T-cell (primary cell): Measurements from ENCODE around the gene SORCS1. TPM values are rescaled to one million over a fixed set of nuclear protein-coding genes. Genes with fewer than 3 reads are reported as not detected.

Experiments used
- ATAC-seq, 4 experiments: fragments of 200-7000 bp in 3 of 4; fragments of 150-1000 bp in 1 of 4; cut with Tn5 transposase; replicated peaks in 1 of 4; 1 replicate in 3 of 4; 2 replicates in 1 of 4; pipeline ENCODE4 v1.10.0; 2021; ENCODE audit warnings: moderate library complexity in 3 of 4, mild to moderate bottlenecking in 2 of 4, moderate number of reproducible peaks in 1 of 4
- CTCF ChIA-PET, 2 donors: fragments of 300-600 bp; sonication (Branson Sonifier 250); formaldehyde crosslinking; loops; one replicate each; lab custom pipeline; 2022; ENCODE audit warnings: antibody characterized with exemption in 2 of 2; lab: Charles Lee
- POLR2A ChIA-PET, 2 donors: fragments of 300-600 bp; sonication (Branson Sonifier 250); formaldehyde crosslinking; loops; one replicate each; lab custom pipeline; 2022; ENCODE audit warnings: antibody characterized with exemption in 2 of 2; lab: Charles Lee
- DNase-seq, 35 experiments: peaks; one replicate each; pipeline versions ENCODE4 v3.0.0 to v3.0.0-alpha.2; 2013 to 2023
- H3K27ac ChIP-seq: one replicate; pipeline ENCODE4 v1.5.1; 2013; ENCODE audit warnings: low read length
- H3K27me3 ChIP-seq, 2 experiments: replicated peaks in 1 of 2; 1 replicate in 1 of 2; 2 replicates in 1 of 2; pipeline versions ENCODE4 v1.6.1 to v1.7.0; 2013; ENCODE audit warnings: low read length in 1 of 2, mixed read lengths in 1 of 2; ENCODE audit not compliant: control insufficient read depth in 2 of 2, insufficient read depth in 2 of 2; ENCODE audit errors: extremely low read depth in 1 of 2
- H3K36me3 ChIP-seq, 2 donors: 1 replicate in 1 of 2; 2 replicates in 1 of 2; pipeline versions ENCODE4 v1.6.1 to v1.7.0; 2013; ENCODE audit warnings: low read length in 1 of 2; ENCODE audit not compliant: control insufficient read depth in 2 of 2, insufficient read depth in 1 of 2; ENCODE audit errors: extremely low read depth in 1 of 2
- H3K4me1 ChIP-seq, 2 experiments: 1 replicate in 1 of 2; 2 replicates in 1 of 2; pipeline versions ENCODE4 v1.6.1 to v1.7.0; 2013; ENCODE audit warnings: low read length in 2 of 2, mixed read lengths in 1 of 2; ENCODE audit not compliant: insufficient read depth in 2 of 2, control insufficient read depth in 1 of 2; ENCODE audit errors: extremely low read depth in 1 of 2
- H3K4me3 ChIP-seq, 2 donors: 1 replicate in 1 of 2; 2 replicates in 1 of 2; pipeline versions ENCODE4 v1.5.1 to v1.7.0; 2013; ENCODE audit warnings: mild to moderate bottlenecking in 2 of 2, low read length in 1 of 2, moderate library complexity in 1 of 2; ENCODE audit not compliant: control insufficient read depth in 1 of 2; ENCODE audit errors: extremely low read depth in 1 of 2
- H3K9me3 ChIP-seq: 2 replicates; pipeline ENCODE4 v1.7.0; 2013
- H3K27ac Mint-ChIP-seq, 2 donors: one replicate each; pipeline ENCODE4 v1.8.0; 2020 to 2021; ENCODE audit warnings: mild to moderate bottlenecking in 2 of 2, mixed read lengths in 2 of 2
- H3K27me3 Mint-ChIP-seq, 2 donors: one replicate each; pipeline ENCODE4 v1.8.0; 2021 to 2022; ENCODE audit warnings: mixed read lengths in 2 of 2
- H3K36me3 Mint-ChIP-seq: one replicate; pipeline ENCODE4 v1.8.0; 2021; ENCODE audit warnings: mixed read lengths
- H3K4me1 Mint-ChIP-seq, 3 donors: one replicate each; pipeline ENCODE4 v1.8.0; 2020 to 2022; ENCODE audit warnings: mixed read lengths in 3 of 3, mild to moderate bottlenecking in 1 of 3
- H3K4me3 Mint-ChIP-seq, 3 donors: one replicate each; pipeline ENCODE4 v1.8.0; 2020 to 2022; ENCODE audit warnings: mild to moderate bottlenecking in 3 of 3, mixed read lengths in 3 of 3, moderate library complexity in 3 of 3
- H3K9me3 Mint-ChIP-seq, 3 donors: one replicate each; pipeline ENCODE4 v1.8.0; 2020 to 2022; ENCODE audit warnings: mixed read lengths in 3 of 3
- WGBS: methylation state at CpG from one replicate; pipeline ENCODE4 v1.1.5; 2013; ENCODE audit warnings: missing lambda C conversion rate; ENCODE audit not compliant: insufficient coverage; 5-methylcytosine and 5-hydroxymethylcytosine counted together
- total RNA-seq, 35 experiments: library from RNA in 6 of 35; stranded (reverse) in 6 of 35; fragments of 120-200 nt in 1 of 35; gene quantifications; one replicate each; pipeline versions ENCODE4 v1.2.1 to v1.2.4 and lab custom pipeline; 2013 to 2026

Gene SORCS1
- total RNA-seq, 5 donors from 2014 or later (not counting 1 experiment from before 2014, with no cell fraction given) = not detected

GRCh38 chr10:106573106-106573505, 591.4 kb downstream of the SORCS1 start:
- POLR2A ChIA-PET = no interaction called here
- Mint-ChIP-seq H3K4me3 (no peak overlapping the region), H3K36me3 (no peaks in the 10 kb centered on the region), H3K27ac (no peak overlapping the region), H3K27me3 (no peaks in the 10 kb centered on the region), H3K9me3 (peaks cover 0 to 3% (median 0%) of the 10 kb centered on the region in 3 donors), H3K4me1 (no peaks in the 10 kb centered on the region)
- no peak overlapping the region for H3K27ac ChIP-seq
- H3K9me3 ChIP-seq = no peaks in the 10 kb centered on the region
- 80% methylated on average over 2 of the region's 5 CpGs for WGBS
- ATAC-seq (no peak), DNase-seq (no peak)
- CTCF ChIA-PET = no interaction called here
- H3K4me3 ChIP-seq = no peak overlapping the region
- H3K4me1 ChIP-seq = no peaks in the 10 kb centered on the region
- H3K27me3 ChIP-seq = no peaks in the 10 kb centered on the region
- H3K36me3 ChIP-seq = no peaks in the 10 kb centered on the region

DNA sequence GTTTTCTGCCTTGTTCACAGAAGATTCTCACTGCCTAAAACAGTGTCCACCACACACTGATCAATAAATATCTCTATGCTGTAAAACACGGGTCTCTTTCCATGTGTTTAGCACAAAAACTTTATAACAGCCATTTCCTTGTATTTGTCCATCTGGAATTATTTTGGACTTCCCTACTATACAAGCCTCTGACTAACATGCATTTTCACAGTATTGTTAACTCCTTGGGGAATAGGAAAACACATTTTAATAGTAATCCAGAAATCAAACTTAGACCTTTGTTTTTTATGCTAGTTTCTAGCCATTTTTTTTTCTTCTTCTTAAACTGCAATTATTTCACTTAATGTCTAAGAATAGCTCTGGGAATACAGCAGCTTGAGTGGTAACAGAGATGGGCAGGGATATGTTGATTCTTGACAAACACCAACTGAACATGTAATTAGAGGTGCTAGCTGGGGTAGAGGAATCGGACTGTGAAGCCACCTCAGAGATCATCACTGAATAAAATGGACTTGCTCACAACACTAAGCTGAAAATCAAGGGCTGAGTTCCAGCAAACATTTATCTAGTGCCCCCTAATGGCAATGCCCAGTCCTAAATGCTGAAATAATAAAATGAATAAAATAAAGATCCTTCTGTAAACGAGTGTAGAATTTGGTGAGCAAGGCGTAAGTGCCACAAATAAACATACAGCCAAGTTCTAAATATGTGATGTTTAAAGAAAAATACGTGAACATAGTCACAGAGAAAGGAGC, 593.1 kb downstream of the SORCS1 start:
- Mint-ChIP-seq H3K27me3 (no peaks in the 10 kb centered on the region), H3K4me3 (no peak overlapping the region), H3K27ac (no peak overlapping the region), H3K36me3 (no peaks in the 10 kb centered on the region), H3K9me3 (peaks cover 0 to 4% (median 3%) of the 10 kb centered on the region in 3 donors), H3K4me1 (no peaks in the 10 kb centered on the region)
- ChIA-PET POLR2A (no interaction called here), CTCF (no interaction called here)
- Histone ChIP-seq H3K27ac (no peak overlapping the region), H3K9me3 (no peaks in the 10 kb centered on the region), H3K36me3 (no peaks in the 10 kb centered on the region), H3K4me1 (no peaks in the 10 kb centered on the region), H3K4me3 (no peak overlapping the region), H3K27me3 (no peaks in the 10 kb centered on the region)
- WGBS = no CpG with 5 or more reads among the region's 5 CpGs
- no peak for ATAC-seq
- no peak for DNase-seq

DNA sequence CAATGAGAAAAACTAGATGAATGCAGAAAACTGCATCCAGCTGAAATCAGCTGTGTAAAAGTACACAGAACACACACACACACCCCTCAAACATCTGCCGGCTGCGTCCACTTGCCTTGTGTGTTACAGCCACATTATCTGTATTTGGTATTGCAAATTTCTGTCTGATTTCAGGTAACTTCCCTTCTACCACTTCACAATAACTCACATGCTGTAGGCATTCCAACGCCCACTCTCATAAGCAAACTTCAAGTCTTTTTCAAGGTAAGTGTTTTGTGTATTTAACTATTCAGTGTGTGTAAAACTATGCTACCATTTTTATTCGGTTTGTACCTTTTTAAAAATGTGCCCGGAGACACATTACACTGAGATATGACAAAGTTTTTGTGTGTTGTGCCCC, 594.2 kb downstream of the SORCS1 start:
- Mint-ChIP-seq H3K27ac (no peak overlapping the region), H3K4me1 (no peaks in the 10 kb centered on the region), H3K36me3 (no peaks in the 10 kb centered on the region), H3K27me3 (no peaks in the 10 kb centered on the region), H3K4me3 (no peak overlapping the region), H3K9me3 (peaks cover 0 to 4% (median 0%) of the 10 kb centered on the region in 3 donors)
- Histone ChIP-seq H3K4me3 (no peak overlapping the region), H3K9me3 (no peaks in the 10 kb centered on the region), H3K27ac (no peak overlapping the region), H3K36me3 (no peaks in the 10 kb centered on the region), H3K4me1 (no peaks in the 10 kb centered on the region), H3K27me3 (no peaks in the 10 kb centered on the region)
- ATAC-seq = no peak
- CTCF ChIA-PET = no interaction called here
- POLR2A ChIA-PET = no interaction called here
- no CpG with 5 or more reads among the region's 5 CpGs for WGBS
- no peak for DNase-seq

GRCh38 chr10:106567629-106568028, 596.9 kb downstream of the SORCS1 start:
- Histone ChIP-seq H3K9me3 (no peaks in the 10 kb centered on the region), H3K27me3 (no peaks in the 10 kb centered on the region), H3K27ac (no peak overlapping the region), H3K4me3 (no peak overlapping the region), H3K4me1 (no peaks in the 10 kb centered on the region), H3K36me3 (no peaks in the 10 kb centered on the region)
- no peak for ATAC-seq
- Mint-ChIP-seq H3K4me3 (no peak overlapping the region), H3K27me3 (no peaks in the 10 kb centered on the region), H3K27ac (no peak overlapping the region), H3K4me1 (no peaks in the 10 kb centered on the region), H3K9me3 (peaks cover 0 to 4% (median 2%) of the 10 kb centered on the region in 3 donors), H3K36me3 (no peaks in the 10 kb centered on the region)
- DNase-seq = no peak
- 62% methylated on average over 2 of the region's 4 CpGs for WGBS
- CTCF ChIA-PET = no interaction called here
- POLR2A ChIA-PET = no interaction called here

GRCh38 chr10:106566873-106567272, 597.6 kb downstream of the SORCS1 start:
- Histone ChIP-seq H3K9me3 (no peaks in the 10 kb centered on the region), H3K4me1 (no peaks in the 10 kb centered on the region), H3K27ac (no peak overlapping the region), H3K27me3 (no peaks in the 10 kb centered on the region), H3K4me3 (no peak overlapping the region), H3K36me3 (no peaks in the 10 kb centered on the region)
- Mint-ChIP-seq H3K27me3 (no peaks in the 10 kb centered on the region), H3K9me3 (peaks cover 0 to 4% (median 2%) of the 10 kb centered on the region in 3 donors), H3K4me1 (no peaks in the 10 kb centered on the region), H3K36me3 (no peaks in the 10 kb centered on the region), H3K4me3 (no peak overlapping the region), H3K27ac (no peak overlapping the region)
- WGBS = 83% methylated on average over 2 of the region's 3 CpGs
- ChIA-PET CTCF (no interaction called here), POLR2A (no interaction called here)
- ATAC-seq = no peak
- DNase-seq = no peak

- Histone ChIP-seq H3K4me3 (no peak overlapping the region), H3K4me1 (no peaks in the 10 kb centered on the region), H3K9me3 (no peaks in the 10 kb centered on the region), H3K27me3 (no peaks in the 10 kb centered on the region), H3K27ac (no peak overlapping the region), H3K36me3 (no peaks in the 10 kb centered on the region)
- Mint-ChIP-seq H3K4me1 (no peaks in the 10 kb centered on the region), H3K27ac (no peak overlapping the region), H3K36me3 (no peaks in the 10 kb centered on the region), H3K4me3 (no peak overlapping the region), H3K9me3 (peaks cover 0 to 4% (median 2%) of the 10 kb centered on the region in 3 donors), H3K27me3 (no peaks in the 10 kb centered on the region)
- ChIA-PET CTCF (no interaction called here), POLR2A (no interaction called here)
- 62% methylated on average over 2 of the region's 3 CpGs for WGBS
- DNase-seq = no peak
- ATAC-seq = no peak
Measured at GRCh38 chr10:106565546-106565945, 599.0 kb downstream of the SORCS1 start.
